H9 (cell line): ENCODE data around the gene PPARA. TPM values are rescaled to one million over a fixed set of nuclear protein-coding genes. Genes with fewer than 3 reads are reported as not detected.

ENCODE experiments used
- DNase-seq: peaks from one replicate; pipeline ENCODE4 v3.0.0-alpha.2; 2017
- H2AFZ ChIP-seq: one replicate; pipeline ENCODE4 v1.6.1; 2013; ENCODE audit warnings: mild to moderate bottlenecking, low read length, control low read depth, moderate library complexity
- H2AK5ac ChIP-seq: 2 replicates; pipeline ENCODE4 v1.6.1; 2013; ENCODE audit warnings: low read length, control low read depth, mixed read lengths; ENCODE audit not compliant: insufficient read length
- H2BK120ac ChIP-seq: one replicate; pipeline ENCODE4 v1.6.1; 2013; ENCODE audit warnings: low read depth, mild to moderate bottlenecking, low read length, control low read depth, inconsistent platforms; ENCODE audit not compliant: poor library complexity, severe bottlenecking
- H2BK12ac ChIP-seq: 2 replicates; pipeline ENCODE4 v1.6.1; 2013; ENCODE audit warnings: low read length, control low read depth, mixed read lengths, low read depth; ENCODE audit not compliant: insufficient read length
- H2BK15ac ChIP-seq: 2 replicates; pipeline ENCODE4 v1.6.1; 2013; ENCODE audit warnings: low read depth, low read length, control low read depth
- H2BK20ac ChIP-seq: one replicate; pipeline ENCODE4 v1.6.1; 2013; ENCODE audit warnings: low read depth, mild to moderate bottlenecking, low read length, control low read depth, inconsistent platforms; ENCODE audit not compliant: poor library complexity, severe bottlenecking
- H2BK5ac ChIP-seq: 2 replicates; pipeline ENCODE4 v1.6.1; 2013; ENCODE audit warnings: low read length, control low read depth, mixed read lengths; ENCODE audit not compliant: insufficient read length
- H3K14ac ChIP-seq: 2 replicates; pipeline ENCODE4 v1.6.1; 2013; ENCODE audit warnings: low read length, control low read depth; ENCODE audit not compliant: insufficient read depth
- H3K18ac ChIP-seq: 2 replicates; pipeline ENCODE4 v1.6.1; 2013; ENCODE audit warnings: low read depth, mild to moderate bottlenecking, mixed read lengths, low read length, control low read depth; ENCODE audit not compliant: insufficient read length
- H3K23ac ChIP-seq: 2 replicates; pipeline ENCODE4 v1.6.1; 2013; ENCODE audit warnings: low read length, control low read depth, mixed read lengths, low read depth; ENCODE audit not compliant: insufficient read length
- H3K23me2 ChIP-seq: 2 replicates; pipeline ENCODE4 v1.6.1; 2013; ENCODE audit warnings: low read depth, mild to moderate bottlenecking, mixed read lengths, low read length, control low read depth; ENCODE audit not compliant: insufficient read length, poor library complexity, severe bottlenecking
- H3K27ac ChIP-seq: 2 replicates; pipeline ENCODE4 v1.5.1; 2013; ENCODE audit warnings: low read length, control low read depth, mixed read lengths, low read depth; ENCODE audit not compliant: insufficient read length
- H3K27me3 ChIP-seq: 2 replicates; pipeline ENCODE4 v1.6.1; 2013; ENCODE audit warnings: low read length, control low read depth, inconsistent platforms; ENCODE audit not compliant: insufficient read depth
- H3K4ac ChIP-seq: 2 replicates; pipeline ENCODE4 v1.6.1; 2013; ENCODE audit warnings: low read depth, mild to moderate bottlenecking, control low read depth, inconsistent platforms, low read length, moderate library complexity
- H3K4me1 ChIP-seq: 2 replicates; pipeline ENCODE4 v1.6.1; 2013; ENCODE audit warnings: low read length, control low read depth, inconsistent platforms; ENCODE audit not compliant: insufficient read depth
- H3K4me2 ChIP-seq: 2 replicates; pipeline ENCODE4 v1.6.1; 2013; ENCODE audit warnings: low read length, control low read depth, mixed read lengths; ENCODE audit not compliant: insufficient read length, insufficient read depth
- H3K56ac ChIP-seq: 2 replicates; pipeline ENCODE4 v1.6.1; 2013; ENCODE audit warnings: low read depth, mild to moderate bottlenecking, mixed read lengths, low read length, control low read depth; ENCODE audit not compliant: insufficient read length
- H3K79me1 ChIP-seq: 2 replicates; pipeline ENCODE4 v1.6.1; 2013; ENCODE audit warnings: low read depth, mild to moderate bottlenecking, moderate library complexity, low read length, control low read depth, inconsistent platforms; ENCODE audit not compliant: insufficient read depth, poor library complexity, severe bottlenecking
- H3K79me2 ChIP-seq: 2 replicates; pipeline ENCODE4 v1.6.1; 2013; ENCODE audit warnings: low read length, control low read depth, inconsistent platforms; ENCODE audit not compliant: insufficient read depth
- H3K9ac ChIP-seq: 2 replicates; pipeline ENCODE4 v1.6.1; 2013; ENCODE audit warnings: low read length, control low read depth, mixed read lengths; ENCODE audit not compliant: insufficient read length; ENCODE audit errors: extremely low read depth
- H3K9me3 ChIP-seq: one replicate; pipeline ENCODE4 v1.6.1; 2013; ENCODE audit warnings: low read depth, low read length, inconsistent platforms; ENCODE audit not compliant: control insufficient read depth
- H3T11ph ChIP-seq: one replicate; pipeline ENCODE4 v1.6.1; 2013; ENCODE audit warnings: mild to moderate bottlenecking, low read length, control low read depth, inconsistent platforms
- H4K20me1 ChIP-seq: one replicate; pipeline ENCODE4 v1.6.1; 2013; ENCODE audit not compliant: control insufficient read depth, insufficient read length, insufficient read depth
- H4K5ac ChIP-seq: 2 replicates; pipeline ENCODE4 v1.6.1; 2013; ENCODE audit warnings: low read depth, mild to moderate bottlenecking, mixed read lengths, low read length, control low read depth; ENCODE audit not compliant: insufficient read length
- H4K8ac ChIP-seq: replicated peaks from 2 replicates; pipeline ENCODE4 v1.6.1; 2013; ENCODE audit warnings: low read length, control low read depth, mixed read lengths, low read depth; ENCODE audit not compliant: insufficient read length
- H4K91ac ChIP-seq: 2 replicates; pipeline ENCODE4 v1.6.1; 2013; ENCODE audit warnings: low read depth, mild to moderate bottlenecking, moderate library complexity, mixed read lengths, low read length, control low read depth; ENCODE audit not compliant: insufficient read length
- H3K27ac Mint-ChIP-seq, 3 experiments: 2 replicates in 2 of 3; 3 replicates in 1 of 3; pipeline ENCODE4 v1.8.0; 2020 to 2021; ENCODE audit warnings: mixed read lengths in 3 of 3, mild to moderate bottlenecking in 1 of 3, moderate library complexity in 1 of 3
- H3K27me3 Mint-ChIP-seq: 2 replicates; pipeline ENCODE4 v1.8.0; 2021; ENCODE audit warnings: low read depth, mild to moderate bottlenecking, moderate library complexity, mixed read lengths
- H3K36me3 Mint-ChIP-seq, 3 experiments: 2 replicates in 2 of 3; 3 replicates in 1 of 3; pipeline ENCODE4 v1.8.0; 2020 to 2021; ENCODE audit warnings: low read depth in 3 of 3, mixed read lengths in 3 of 3; ENCODE audit not compliant: insufficient read depth in 1 of 3
- H3K4me1 Mint-ChIP-seq, 2 experiments: 2 replicates each; pipeline ENCODE4 v1.8.0; 2020; ENCODE audit warnings: mixed read lengths in 2 of 2
- H3K4me3 Mint-ChIP-seq, 2 experiments: 2 replicates in 1 of 2; 3 replicates in 1 of 2; pipeline ENCODE4 v1.8.0; 2020 to 2021; ENCODE audit warnings: mild to moderate bottlenecking in 2 of 2, mixed read lengths in 2 of 2, moderate library complexity in 1 of 2
- H3K9me3 Mint-ChIP-seq, 2 experiments: 2 replicates in 1 of 2; 3 replicates in 1 of 2; pipeline ENCODE4 v1.8.0; 2020; ENCODE audit warnings: mild to moderate bottlenecking in 2 of 2, mixed read lengths in 2 of 2, moderate library complexity in 1 of 2
- WGBS: extraction: QIAGEN DNeasy Blood & Tissue Kit; methylation state at CpG from one replicate; pipeline ENCODE4 v1.1.7; 2013; ENCODE audit warnings: missing lambda C conversion rate, low lambda C conversion rate, mixed read lengths; ENCODE audit not compliant: insufficient read length; ENCODE audit errors: extremely low coverage; 5-methylcytosine and 5-hydroxymethylcytosine counted together
- total RNA-seq: library from RNA; stranded (reverse); gene quantifications from 2 replicates; pipeline ENCODE4 v1.2.1, GENCODE V29; 2021
- TF ChIP-seq, protein P1 (sequence below): fragments of 200-600 bp; sonication (generic); conservative IDR thresholded peaks from 3 replicates; pipeline ENCODE4 v1.8.0; 2021; ENCODE audit warnings: antibody characterized with exemption, mild to moderate bottlenecking

Gene PPARA
- total RNA-seq, 1 experiment from 2014 or later: 7.3 TPM

DNA sequence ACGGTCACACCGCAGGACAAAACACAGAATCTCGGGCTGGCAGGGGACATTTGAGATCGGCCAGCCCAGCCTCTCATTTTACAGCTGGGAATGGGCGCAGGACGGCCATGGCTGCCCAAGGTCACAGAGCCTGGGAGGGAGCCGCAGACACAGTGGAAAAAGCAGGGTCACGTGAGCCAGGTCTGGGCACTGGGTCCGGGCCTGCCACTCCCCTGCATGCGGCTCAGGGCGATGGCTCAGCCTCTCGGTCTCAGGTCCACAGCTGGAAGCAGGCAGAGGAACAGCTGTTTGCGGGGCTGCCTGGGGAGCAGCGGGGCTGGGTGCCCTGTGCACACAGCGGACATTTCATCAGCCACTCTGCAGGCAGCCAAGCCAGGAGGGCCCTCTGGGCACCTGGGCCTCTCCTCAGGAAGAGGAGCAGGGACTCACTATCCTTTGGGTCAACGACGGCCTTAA is 10.4 kb upstream of the PPARA start:
- peaks cover 7% of the 10 kb centered on the region in 2 experiments for H3K4me1 Mint-ChIP-seq
- Histone ChIP-seq H2AK5ac (no peak overlapping the region), H3K27me3 (no peaks in the 10 kb centered on the region), H2BK15ac (no peak overlapping the region), H3K79me1 (no peaks in the 10 kb centered on the region), H3K79me2 (no peaks in the 10 kb centered on the region), H3T11ph (no peak overlapping the region), H2BK5ac (no peak overlapping the region), H3K9me3 (no peaks in the 10 kb centered on the region), H4K5ac (no peak overlapping the region), H3K18ac (no peak overlapping the region), H4K20me1 (no peaks in the 10 kb centered on the region), H3K56ac (no peak overlapping the region), H3K4ac (no peak overlapping the region), H2BK20ac (no peak overlapping the region), H3K23ac (no peak overlapping the region), H3K9ac (no peak overlapping the region), H4K8ac (no peak overlapping the region), H2BK120ac (no peak overlapping the region), H4K91ac (no peak overlapping the region), H3K14ac (no peak overlapping the region; the same call in 1 of the 2 replicates), H3K27ac (no peak overlapping the region), H2BK12ac (no peak overlapping the region), H3K23me2 (no peaks in the 10 kb centered on the region), H2AFZ (no peak overlapping the region), H3K4me1 (no peaks in the 10 kb centered on the region), H3K4me2 (no peak overlapping the region)
- H3K4me3 Mint-ChIP-seq: no peak overlapping the region
- no peaks in the 10 kb centered on the region for H3K36me3 Mint-ChIP-seq
- no peak for DNase-seq
- WGBS: no CpG with 5 or more reads among the region's 17 CpGs
- H3K9me3 Mint-ChIP-seq: no peaks in the 10 kb centered on the region; a peak in 1 of 5 replicates
- no peak overlapping the region for H3K27ac Mint-ChIP-seq
- TF ChIP-seq, protein P1, sequence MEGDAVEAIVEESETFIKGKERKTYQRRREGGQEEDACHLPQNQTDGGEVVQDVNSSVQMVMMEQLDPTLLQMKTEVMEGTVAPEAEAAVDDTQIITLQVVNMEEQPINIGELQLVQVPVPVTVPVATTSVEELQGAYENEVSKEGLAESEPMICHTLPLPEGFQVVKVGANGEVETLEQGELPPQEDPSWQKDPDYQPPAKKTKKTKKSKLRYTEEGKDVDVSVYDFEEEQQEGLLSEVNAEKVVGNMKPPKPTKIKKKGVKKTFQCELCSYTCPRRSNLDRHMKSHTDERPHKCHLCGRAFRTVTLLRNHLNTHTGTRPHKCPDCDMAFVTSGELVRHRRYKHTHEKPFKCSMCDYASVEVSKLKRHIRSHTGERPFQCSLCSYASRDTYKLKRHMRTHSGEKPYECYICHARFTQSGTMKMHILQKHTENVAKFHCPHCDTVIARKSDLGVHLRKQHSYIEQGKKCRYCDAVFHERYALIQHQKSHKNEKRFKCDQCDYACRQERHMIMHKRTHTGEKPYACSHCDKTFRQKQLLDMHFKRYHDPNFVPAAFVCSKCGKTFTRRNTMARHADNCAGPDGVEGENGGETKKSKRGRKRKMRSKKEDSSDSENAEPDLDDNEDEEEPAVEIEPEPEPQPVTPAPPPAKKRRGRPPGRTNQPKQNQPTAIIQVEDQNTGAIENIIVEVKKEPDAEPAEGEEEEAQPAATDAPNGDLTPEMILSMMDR: no peak
- peaks cover 7% of the 10 kb centered on the region for H3K27me3 Mint-ChIP-seq
